Activated naive CD4-positive, alpha-beta T cell treated with Interleukin-2 at 50 U/mL for 16 hours (primary cell): ENCODE data around the gene FOS.
"Not testable (repeated sequence)": the region's sequence is repeated elsewhere in the genome, so short reads cannot be mapped to it uniquely, and the experiment has no call there.

Experiments used
- DNase-seq: peaks from one replicate; pipeline ENCODE4 v3.0.0-alpha.2; 2020

FOS gene

GRCh38 chr14:75295491-75296345, 17.1 kb downstream of the FOS start:
- DNase-seq = peak; percentile 81

DNA sequence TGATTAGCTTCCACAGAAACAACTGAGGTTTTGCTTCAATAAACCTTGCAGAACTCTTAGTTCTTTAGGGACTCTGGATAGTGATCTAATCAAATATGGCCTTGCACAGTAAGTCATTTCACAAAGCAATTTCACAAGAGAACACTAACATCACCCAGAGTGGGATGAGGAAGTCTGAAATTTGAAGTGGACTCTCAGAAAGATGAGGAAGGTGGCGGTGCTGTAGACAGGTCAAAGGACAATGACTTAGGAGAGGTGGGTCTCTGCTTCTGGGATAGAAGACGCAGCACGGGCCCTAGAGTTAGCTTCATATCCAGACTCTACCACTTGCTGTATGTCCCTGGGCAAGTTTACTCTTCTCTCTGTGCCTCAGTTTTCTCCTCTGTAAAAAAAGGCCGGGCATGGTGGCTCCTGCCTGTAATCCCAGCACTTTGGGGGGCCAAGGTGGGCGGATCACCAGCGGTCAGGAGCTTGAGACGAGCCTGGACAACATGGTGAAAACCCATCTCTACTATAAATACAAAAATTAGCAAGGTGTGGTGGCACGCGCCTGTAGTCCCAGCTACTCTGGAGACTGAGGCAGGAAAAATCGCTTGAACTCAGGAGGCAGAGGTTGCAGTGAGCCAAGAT, 18.9 kb downstream of the FOS start:
- DNase-seq = no peak

DNA sequence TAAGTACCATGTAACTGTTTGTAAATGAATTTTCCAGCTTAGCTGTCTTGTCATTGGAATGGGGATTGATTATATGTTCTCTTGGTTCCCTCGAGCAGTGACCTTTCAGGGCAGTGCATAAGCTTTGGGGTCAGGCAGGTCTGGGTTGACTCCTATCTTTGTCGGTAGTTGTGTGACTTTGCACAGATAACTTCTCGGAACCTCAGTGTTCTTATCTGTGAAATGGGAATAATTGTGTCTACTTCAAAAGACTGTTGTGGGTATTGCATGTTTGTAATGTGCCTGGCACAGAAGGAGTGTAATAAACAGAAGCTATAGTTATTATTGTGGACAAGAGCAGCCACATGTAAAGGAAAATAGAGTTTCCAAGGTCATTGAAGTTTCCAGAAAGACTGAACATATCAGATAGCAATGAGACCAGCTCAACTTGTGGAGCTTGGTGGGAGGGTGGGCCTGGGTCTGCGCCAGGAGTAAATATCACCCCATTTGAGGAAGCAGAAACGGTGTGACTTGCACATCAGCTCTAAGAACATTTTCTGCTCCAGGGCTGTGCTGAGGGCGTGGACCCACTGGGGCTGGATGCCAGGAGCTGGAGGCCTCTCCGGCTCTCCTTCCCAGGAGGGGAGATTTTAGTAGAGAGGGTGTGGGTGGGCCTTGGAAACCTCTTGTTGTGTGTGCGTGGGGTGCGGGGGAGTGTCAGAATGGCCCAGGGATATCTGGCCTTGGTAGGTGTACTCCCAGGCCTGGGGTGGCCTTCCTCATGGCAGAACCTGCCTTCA, 19.7 kb downstream of the FOS start:
- DNase-seq = no peak

DNA sequence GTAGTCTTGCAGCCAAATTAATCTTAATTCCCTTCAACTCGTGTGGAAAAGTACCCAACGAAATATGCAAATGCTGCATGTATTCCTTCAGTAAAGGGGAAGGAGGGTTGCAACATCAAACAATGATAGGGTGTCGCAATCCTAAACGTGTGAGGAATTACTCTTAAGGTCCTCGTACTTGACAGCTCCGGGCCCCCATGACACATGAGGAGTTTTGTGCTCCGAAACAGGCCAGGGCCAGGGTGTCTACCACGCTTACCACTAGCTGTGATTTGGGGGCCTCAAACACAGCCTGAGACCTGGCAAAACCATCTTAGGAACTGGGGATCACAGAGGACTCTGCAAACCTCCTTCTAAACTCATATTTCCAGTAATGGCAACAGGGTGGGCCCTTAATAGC, 20.4 kb downstream of the FOS start:
- no peak for DNase-seq

- DNase-seq = no peak
Measured at GRCh38 chr14:75299576-75299975, 20.9 kb downstream of the FOS start.

DNA sequence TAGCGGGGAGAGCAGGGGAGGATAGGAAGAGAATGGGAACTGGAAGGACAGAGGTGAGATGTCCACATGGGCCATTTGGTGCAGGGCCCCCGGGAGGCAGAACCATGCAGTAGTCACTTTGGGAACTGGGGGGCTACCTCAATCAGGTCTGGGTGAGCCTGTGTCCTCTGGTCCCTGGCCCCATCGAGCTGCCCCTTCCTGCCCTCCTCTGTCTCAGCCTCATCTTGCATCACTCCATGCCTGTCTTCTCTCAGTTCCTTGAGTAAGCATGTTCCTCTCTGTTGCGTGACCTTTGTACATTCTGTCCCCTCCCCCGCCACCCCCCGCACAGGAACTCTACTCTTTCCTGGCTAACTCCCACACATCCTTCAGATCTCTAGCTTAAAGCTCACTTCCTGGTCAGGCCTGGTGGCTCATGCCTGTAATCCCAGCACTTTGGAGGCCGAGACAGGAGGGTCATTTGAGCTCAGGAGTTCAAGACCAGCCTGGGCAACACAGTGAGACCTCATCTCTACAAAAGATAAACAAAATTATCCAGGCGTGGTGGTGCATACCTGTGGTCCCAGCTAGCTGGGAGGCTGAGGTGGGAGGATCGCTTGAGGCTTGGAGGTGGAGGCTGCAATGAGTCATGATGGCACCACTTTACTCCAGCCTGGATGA, 23.2 kb downstream of the FOS start:
- DNase-seq = peak; percentile 34

- peak; percentile 64 for DNase-seq
Measured at GRCh38 chr14:75303381-75303789, 24.8 kb downstream of the FOS start.

DNA sequence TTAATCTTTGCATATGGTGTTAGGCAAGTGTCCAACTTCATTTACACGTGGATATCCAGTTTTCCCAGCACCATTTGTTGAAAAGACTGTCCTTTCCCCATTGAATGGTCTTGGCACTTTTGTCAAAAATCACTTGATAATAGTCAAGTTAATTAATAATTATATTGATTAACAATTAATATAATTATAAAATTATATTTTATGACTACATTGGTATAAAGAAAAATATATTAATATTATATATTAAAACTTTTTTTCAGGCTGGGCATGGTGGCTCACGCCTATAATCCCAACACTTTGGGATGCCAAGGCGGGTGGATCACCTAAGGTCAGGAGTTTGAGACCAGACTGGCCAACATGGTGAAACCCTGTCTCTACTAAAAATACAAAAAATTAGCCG, 27.8 kb downstream of the FOS start:
- not testable (repeated sequence) for DNase-seq

DNA sequence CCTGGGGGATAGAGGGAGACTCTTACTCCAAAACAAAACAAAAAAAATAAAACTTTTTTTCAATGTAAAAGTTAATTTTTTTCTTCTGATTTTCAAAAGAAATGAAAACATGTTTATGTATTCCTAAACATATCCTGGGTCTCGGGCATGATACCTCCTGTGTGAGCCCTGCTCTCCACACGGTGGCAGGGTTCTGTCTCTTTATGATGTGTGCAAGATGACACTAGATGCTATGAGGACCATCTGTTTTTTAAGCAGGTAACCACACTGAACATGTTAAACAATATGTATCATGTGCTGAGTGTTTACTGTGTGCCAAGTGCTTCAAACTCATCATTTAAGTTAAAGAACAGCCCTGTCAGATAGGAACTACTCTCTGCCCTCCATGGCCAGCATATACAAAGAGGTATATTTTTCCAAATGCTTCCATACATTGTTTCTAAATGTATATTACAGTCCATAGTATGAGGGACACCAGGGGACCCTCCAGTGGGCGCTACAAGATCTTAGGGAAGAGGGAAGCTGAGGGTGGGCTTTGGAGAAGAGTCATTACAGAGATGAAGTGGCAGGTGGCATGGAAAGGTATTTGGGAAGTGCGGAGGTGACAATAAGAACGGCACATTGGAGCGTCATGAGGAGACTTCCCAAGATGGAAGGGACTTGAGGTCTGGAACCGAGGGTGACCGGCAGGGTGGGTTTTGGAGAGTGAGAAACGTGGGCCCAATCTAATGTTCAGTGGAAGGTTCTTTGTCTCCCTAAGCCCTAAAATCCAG, 28.5 kb downstream of the FOS start:
- DNase-seq = no peak

DNA sequence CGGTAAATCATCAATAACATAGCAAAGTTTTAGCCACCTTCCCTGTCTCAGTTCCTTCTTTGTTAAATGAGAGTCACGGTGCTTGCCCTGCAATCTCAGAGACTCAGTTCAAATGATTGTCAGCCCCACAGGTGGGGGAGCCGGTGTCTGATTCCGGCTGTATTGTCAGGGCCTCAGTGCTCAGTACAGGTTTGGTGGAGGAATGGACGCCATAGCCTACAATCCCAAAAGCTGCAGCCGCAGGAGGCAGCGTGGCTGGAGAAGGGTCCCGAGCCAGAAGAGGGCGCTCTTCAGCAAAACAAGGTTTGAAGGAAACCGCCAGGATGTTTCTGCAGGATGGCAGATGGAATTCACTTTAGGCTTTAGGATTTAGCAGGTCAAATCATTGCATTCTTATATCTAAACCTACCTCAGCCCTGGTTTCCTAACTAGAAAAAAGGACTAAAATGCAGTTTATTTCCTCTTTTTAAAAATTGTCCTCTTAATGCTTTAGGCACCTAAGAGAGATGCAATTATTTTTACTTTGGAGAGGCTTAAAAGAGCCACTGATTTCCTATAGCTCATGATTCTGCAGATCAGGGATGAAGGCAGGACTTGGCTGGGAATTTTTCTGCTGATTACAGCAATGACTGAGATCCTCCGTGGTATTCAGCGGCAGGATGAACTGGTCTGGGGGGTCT, 29.2 kb downstream of the FOS start:
- DNase-seq = peak; percentile 72

- DNase-seq = not testable (repeated sequence)
Measured at GRCh38 chr14:75308991-75309390, 30.4 kb downstream of the FOS start.

GRCh38 chr14:75309561-75309960, 30.9 kb downstream of the FOS start:
- not testable (repeated sequence) for DNase-seq

DNA sequence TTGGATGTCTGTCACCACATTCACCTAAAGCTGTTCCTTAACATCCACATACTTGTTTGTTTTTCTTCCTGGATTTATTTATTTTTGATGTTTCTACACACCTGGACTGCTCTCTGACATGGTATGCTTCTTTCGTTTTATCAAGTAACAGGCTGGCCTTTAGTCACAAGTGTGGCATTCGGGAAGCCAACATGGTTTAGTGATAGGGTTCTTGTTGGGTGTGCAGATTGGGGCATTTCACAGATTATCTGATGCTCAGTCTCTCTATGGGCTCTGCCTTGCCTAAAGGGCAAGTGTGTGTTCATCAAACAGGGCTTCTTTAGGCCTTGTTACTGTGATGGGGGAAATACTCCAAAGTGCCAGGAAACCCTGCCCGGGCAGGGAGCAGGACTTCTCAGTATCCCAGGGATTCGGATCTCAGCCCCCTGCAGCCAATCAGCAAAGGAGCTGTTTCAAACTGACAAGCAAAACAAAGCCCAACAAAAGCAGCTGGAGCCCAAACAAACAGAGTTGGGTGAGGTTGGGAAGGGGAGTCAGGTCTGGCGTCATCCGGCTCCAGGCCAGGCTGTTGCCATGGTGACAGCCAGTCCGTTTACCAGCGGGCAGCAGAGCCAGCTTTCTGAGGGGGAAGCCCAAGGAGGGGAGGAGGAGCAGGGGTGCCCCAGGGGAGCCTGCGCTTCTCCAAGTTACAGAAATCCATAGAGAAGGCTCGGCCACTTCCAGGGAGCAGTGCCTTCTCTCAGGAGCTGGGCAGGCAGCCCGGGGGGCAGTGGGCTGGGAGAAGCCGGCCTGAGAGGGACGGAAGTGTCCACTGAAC, 31.9 kb downstream of the FOS start:
- no peak for DNase-seq

GRCh38 chr14:75311356-75311755, 32.7 kb downstream of the FOS start:
- no peak for DNase-seq

DNA sequence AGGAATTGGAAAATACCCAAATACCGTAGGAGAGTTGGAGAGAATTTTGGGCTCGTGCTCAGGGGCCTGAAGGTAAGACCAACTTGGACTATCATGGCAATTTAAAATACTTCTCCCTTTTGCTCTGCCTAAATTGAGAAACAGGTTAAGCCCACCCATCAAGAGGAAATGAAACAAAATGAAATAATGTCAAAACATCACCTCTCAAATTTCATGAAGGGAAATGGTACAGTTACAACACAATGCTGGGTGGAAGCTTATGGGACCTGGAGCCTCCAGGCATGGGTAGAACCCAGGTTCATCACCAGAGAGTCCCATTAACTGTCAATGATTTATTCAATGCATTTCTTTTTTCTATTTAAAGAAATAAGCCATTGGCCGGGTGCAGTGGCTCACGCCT, 33.7 kb downstream of the FOS start:
- no peak for DNase-seq

GRCh38 chr14:75313294-75313693, 34.7 kb downstream of the FOS start:
- DNase-seq = no peak

DNA sequence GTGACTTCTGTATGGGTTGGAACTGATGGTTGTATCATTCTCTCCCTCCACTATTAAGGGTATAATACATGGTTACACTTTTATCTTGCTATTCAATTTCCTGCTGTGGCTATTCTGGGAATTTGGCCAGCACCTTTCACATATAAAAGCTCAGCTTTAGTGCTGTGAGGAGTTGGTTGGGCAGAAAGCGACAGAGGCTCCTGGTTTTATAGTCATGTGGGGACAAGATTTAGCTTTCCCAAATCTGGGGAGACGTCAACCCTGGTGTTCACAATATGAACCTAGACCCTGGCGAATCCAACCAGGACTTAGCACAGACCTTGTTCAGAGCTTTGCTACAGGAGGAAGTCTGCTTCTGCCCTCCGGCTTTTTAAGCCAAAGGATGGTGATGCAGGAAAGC, 36.5 kb downstream of the FOS start:
- no peak for DNase-seq

GRCh38 chr14:75317148-75317547, 38.5 kb downstream of the FOS start:
- no peak for DNase-seq

GRCh38 chr14:75318353-75318752, 39.7 kb downstream of the FOS start:
- no peak for DNase-seq

DNA sequence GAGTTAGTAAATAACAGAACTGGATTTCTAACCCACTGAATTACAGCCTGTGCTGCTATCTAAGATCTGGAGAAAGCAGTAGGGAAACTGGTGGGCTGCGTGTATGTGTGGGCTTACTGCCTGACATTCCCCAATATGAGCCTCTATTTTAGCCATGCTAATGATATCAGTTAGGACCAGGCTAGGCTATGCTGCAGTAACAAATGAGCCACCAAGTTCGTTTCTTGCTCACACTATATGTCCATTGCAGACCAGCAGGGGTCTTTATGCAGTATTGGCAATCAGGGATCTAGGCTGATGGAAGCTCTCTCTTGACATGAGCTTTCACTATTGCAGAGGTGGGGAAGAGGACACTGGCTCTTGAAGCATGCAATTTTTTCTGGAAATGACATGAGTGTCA, 40.4 kb downstream of the FOS start:
- DNase-seq = no peak

DNA sequence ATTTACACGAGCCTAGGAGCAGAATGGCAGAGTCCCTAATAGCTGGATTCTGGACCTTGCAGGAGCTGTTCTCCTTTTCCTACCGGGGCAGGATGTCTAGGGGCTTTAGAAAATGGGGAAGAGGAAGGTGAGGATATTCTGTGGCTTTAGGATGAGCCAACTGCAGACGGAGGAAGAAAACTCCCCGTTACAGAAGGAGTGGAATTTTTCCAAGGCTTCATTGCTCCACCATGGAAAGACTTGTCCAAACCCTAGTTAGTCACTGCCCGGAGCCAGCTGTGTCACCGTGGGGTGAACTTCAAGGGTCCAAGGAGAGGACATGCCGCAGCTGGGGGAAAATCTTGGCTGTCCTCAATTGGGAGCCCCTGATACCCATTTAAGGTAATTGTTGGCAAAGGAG, 41.6 kb downstream of the FOS start:
- DNase-seq = no peak
